Stimulated activated CD4-positive, alpha-beta T cell treated with anti-CD3 and anti-CD28 coated beads, Interleukin-4, amount 100 ng/mL, for 48 hours (primary cell): ENCODE data around the gene KIF4B.

Source experiments
- DNase-seq, 2 donors: peaks; one replicate each; pipeline ENCODE4 v3.0.0-alpha.2; 2020; ENCODE audit warnings: low read depth in 2 of 2

The KIF4B gene

GRCh38 chr5:155052532-155052931 lies 39.0 kb downstream of the KIF4B start:
- no peak for DNase-seq

GRCh38 chr5:155053501-155053900 lies 39.9 kb downstream of the KIF4B start:
- DNase-seq: no peak

DNA sequence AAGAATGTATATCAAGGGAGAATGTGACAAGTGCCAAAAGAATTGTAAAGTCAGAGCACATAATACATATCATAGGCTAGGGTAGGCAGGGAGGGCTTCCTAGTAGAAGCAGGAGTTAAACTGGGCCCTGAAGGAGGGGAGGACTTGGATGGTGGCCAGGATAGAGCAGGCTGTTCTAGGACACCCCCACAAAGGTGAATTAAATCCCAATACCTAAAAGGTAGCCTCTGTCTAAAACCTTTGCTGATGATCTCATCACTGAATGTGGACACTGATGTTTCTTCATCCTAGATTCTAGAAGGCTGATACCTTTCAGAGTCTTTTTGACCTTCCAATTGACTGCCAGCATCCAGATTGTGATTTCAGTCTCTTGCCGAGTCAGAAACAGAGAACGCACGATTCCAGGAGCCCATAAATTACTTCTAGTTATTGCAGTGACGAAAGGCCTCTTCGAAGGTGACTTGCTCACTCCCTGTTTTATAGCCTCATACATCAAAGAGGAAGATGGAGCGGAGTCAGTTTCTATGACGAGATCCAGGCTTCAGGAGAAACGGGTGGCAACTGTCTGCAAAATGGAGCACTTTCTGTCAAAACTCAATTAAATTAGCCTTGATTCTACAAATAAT lies 43.2 kb downstream of the KIF4B start:
- DNase-seq: no peak

DNA sequence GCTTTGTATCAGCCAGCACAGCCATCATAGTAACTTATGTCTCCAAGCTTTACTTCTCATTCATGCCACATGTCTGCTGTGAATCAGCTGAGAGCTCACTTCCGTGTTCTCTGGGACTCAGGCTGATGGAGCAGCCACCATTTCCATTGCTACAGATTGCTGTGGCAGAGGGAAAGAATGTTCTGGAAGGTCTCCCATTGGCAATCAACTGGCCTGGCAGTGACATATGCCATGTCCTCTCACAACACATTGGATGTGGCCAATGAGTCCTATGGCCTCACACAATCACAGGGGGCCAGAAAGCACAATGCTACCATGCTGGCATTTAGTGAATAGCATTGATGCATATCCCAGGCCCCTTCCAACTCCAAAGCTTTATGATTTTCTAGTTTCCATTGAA lies 44.1 kb downstream of the KIF4B start:
- DNase-seq: no peak

DNA sequence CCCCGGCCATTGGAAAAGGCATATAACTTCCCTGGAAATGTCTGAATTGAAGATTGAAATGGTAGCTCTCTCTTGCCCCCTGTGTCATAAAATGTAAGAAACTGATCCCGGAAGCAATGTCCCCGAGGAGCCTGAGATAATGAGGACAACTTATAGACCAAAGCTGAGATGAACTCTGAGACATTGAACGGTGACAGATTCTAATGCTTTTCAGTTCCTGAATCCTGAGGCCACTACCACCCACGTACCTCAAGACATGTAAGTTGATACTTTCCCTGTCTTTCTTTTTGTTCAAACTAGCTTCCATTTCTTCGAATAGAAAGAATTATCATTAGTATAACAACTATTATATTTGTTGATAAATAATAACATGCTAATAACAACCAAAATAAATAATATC lies 51.0 kb downstream of the KIF4B start:
- no peak for DNase-seq

GRCh38 chr5:155066886-155067595 lies 53.5 kb downstream of the KIF4B start:
- no peak for DNase-seq
